K562 (cell line): Measurements from ENCODE around the gene SELENOO. TPM values are rescaled to one million over a fixed set of nuclear protein-coding genes. Genes with fewer than 3 reads are reported as not detected.

Experiments used
- ATF1 ChIP-seq, 2 experiments: fragments of 450-650 bp in 1 of 2; IDR thresholded peaks; 2 replicates each; pipeline ENCODE4 v1.6.1; 2016; ENCODE audit warnings: missing compliant biosample characterization in 1 of 2, missing genetic modification characterization in 1 of 2
- C11orf30 ChIP-seq: fragments of 450-650 bp; IDR thresholded peaks from 2 replicates; pipeline ENCODE4 v1.6.1; 2016; ENCODE audit warnings: low read depth, mild to moderate bottlenecking
- ETS1 ChIP-seq: conservative IDR thresholded peaks from 2 replicates; pipeline ENCODE4 v1.6.1; 2011; ENCODE audit warnings: low read depth, mild to moderate bottlenecking, low read length; ENCODE audit not compliant: control insufficient read depth
- L3MBTL2 ChIP-seq: fragments of 450-650 bp; IDR thresholded peaks from 2 replicates; pipeline ENCODE4 v1.6.1; 2016; ENCODE audit warnings: mild to moderate bottlenecking, moderate library complexity
- LEF1 ChIP-seq: fragments of 450-650 bp; IDR thresholded peaks from 2 replicates; pipeline ENCODE4 v1.6.1; 2016; ENCODE audit warnings: mild to moderate bottlenecking
- MAFF ChIP-seq: IDR thresholded peaks from 2 replicates; pipeline ENCODE4 v1.6.1; 2012; ENCODE audit warnings: low read length, improper control_type of control experiment
- NFRKB ChIP-seq: fragments of 450-650 bp; IDR thresholded peaks from 2 replicates; pipeline ENCODE4 v1.6.1; 2016; ENCODE audit warnings: low read depth
- NR1H2 ChIP-seq: sonication (generic); formaldehyde crosslinking; IDR thresholded peaks from 2 replicates; pipeline ENCODE4 v1.4.0; 2020; ENCODE audit warnings: mild to moderate bottlenecking, missing genetic modification reagents
- PATZ1 ChIP-seq: fragments of 250-450 bp; sonication (Bioruptor Pico); IDR thresholded peaks from 2 replicates; pipeline ENCODE4 v1.5.0; 2020; ENCODE audit warnings: mild to moderate bottlenecking, borderline replicate concordance
- POLR2G ChIP-seq: fragments of 200-400 bp; formaldehyde crosslinking; IDR thresholded peaks from 2 replicates; pipeline ENCODE4 v1.6.1; 2017; ENCODE audit warnings: low read depth, mild to moderate bottlenecking, antibody characterized with exemption, low read length, moderate library complexity
- PTTG1 ChIP-seq: fragments of 450-650 bp; IDR thresholded peaks from 2 replicates; pipeline ENCODE4 v1.6.1; 2016; ENCODE audit warnings: low read depth, mild to moderate bottlenecking, missing genetic modification characterization, missing compliant biosample characterization
- SMARCC2 ChIP-seq: fragments of 450-650 bp; IDR thresholded peaks from 2 replicates; pipeline ENCODE4 v1.6.1; 2017; ENCODE audit warnings: antibody characterized with exemption, moderate library complexity, mild to moderate bottlenecking, low read depth
- SNRNP70 ChIP-seq: fragments of 200-400 bp; formaldehyde crosslinking; optimal IDR thresholded peaks from 2 replicates; pipeline ENCODE3; 2017; ENCODE audit warnings: low read depth, low read length
- SUPT5H ChIP-seq: fragments of 450-650 bp; IDR thresholded peaks from 2 replicates; pipeline ENCODE4 v1.6.1; 2016
- VEZF1 ChIP-seq: fragments of 200-800 bp; sonication (Bioruptor generic); IDR thresholded peaks from 2 replicates; pipeline ENCODE4 v1.6.1; 2017; ENCODE audit warnings: missing genetic modification characterization, missing compliant biosample characterization
- ZBTB12 ChIP-seq: fragments of 250-450 bp; sonication (Bioruptor Pico); IDR thresholded peaks from 2 replicates; pipeline ENCODE4 v1.4.0; 2020
- ZFP36 ChIP-seq: fragments of 150-350 bp; IDR thresholded peaks from 2 replicates; pipeline ENCODE4 v1.6.1; 2018; ENCODE audit warnings: low read length, low read depth; ENCODE audit not compliant: partially characterized antibody
- ZNF175 ChIP-seq: fragments of 200-800 bp; sonication (Bioruptor generic); IDR thresholded peaks from 2 replicates; pipeline ENCODE4 v1.6.1; 2016; ENCODE audit warnings: low read depth, mild to moderate bottlenecking, missing genetic modification characterization, missing compliant biosample characterization
- ZNF277 ChIP-seq: fragments of 250-450 bp; sonication (Bioruptor Pico); IDR thresholded peaks from 2 replicates; pipeline ENCODE4 v1.8.0; 2022; ENCODE audit warnings: inconsistent platforms, mild to moderate bottlenecking, moderate library complexity, borderline replicate concordance
- ZNF830 ChIP-seq: fragments of 250-450 bp; sonication (Bioruptor Pico); IDR thresholded peaks from 2 replicates; pipeline ENCODE4 v1.5.0; 2021; ENCODE audit warnings: mild to moderate bottlenecking
- polyA plus RNA-seq, 8 experiments: library from polyadenylated mRNA; depleted of rRNA in 4 of 8; stranded (reverse) in 5 of 8; unstranded in 3 of 8; fragments of >200 nt; fragmentation: Nextera tagmentation in 2 of 8; fragmentation: Illumina TruSeq in 1 of 8; extraction: Ambion mirVana in 2 of 8; extraction: Trizol in 1 of 8; gene quantifications; 2 replicates each; pipeline versions ENCODE4 v1.2.1 to v1.2.3, GENCODE V29; 2011 to 2014; ENCODE audit warnings: inconsistent platforms in 1 of 8, missing spikeins in 1 of 8
- total RNA-seq, 7 experiments: library from RNA; depleted of rRNA in 6 of 7; stranded (reverse); fragments of >200 nt in 6 of 7; fragmentation: Illumina TruSeq in 2 of 7; extraction: Trizol in 2 of 7; gene quantifications; 2 replicates each; pipeline versions ENCODE4 v1.2.1 to v1.2.3, GENCODE V29; 2011 to 2021; ENCODE audit warnings: low replicate concordance in 1 of 7

The SELENOO gene
- total and polyA plus RNA-seq, 9 of the 15 experiments (the other 6 are each of a cell fraction or from before 2014, with no cell fraction given) = 0.37 to 24.9 (median 8.3) TPM

- TF ChIP-seq LEF1 (no peak), ZNF175 (CRISPR knock-in tag) (no peak), ETS1 (0 out of 2 replicates have a peak, but pooled peaks have one; percentile 3), ATF1 (CRISPR knock-in tag; IDR thresholded peaks at IDR 0.05) (no peak), ATF1 (tag; IDR thresholded peaks at IDR 0.05) (peak; percentile 93; the same call in 1 of the 2 replicates), C11orf30 (no peak; the same call in 1 of the 2 replicates), ZFP36 (no peak), NFRKB (no peak), ZNF277 (CRISPR knock-in tag) (no peak), VEZF1 (CRISPR knock-in tag) (peak; percentile 38; the same call in 1 of the 2 replicates), POLR2G (0 out of 2 replicates have a peak, but pooled peaks have one; percentile 20), NR1H2 (CRISPR knock-in tag) (no peak), SMARCC2 (no peak), MAFF (no peak), ZNF830 (no peak), SUPT5H (no peak), PTTG1 (tag) (no peak), ZBTB12 (CRISPR knock-in tag) (no peak), SNRNP70 (no peak), L3MBTL2 (peak; percentile 4), PATZ1 (CRISPR knock-in tag) (no peak)
Measured at GRCh38 chr22:50245214-50246072, 44.6 kb downstream of the SELENOO start (continued).
